Esophagus muscularis mucosa (tissue), 4 donors: ENCODE measurements around the gene NHLRC2.

Experiments used
- EP300 ChIP-seq: sonication (generic); formaldehyde crosslinking; IDR thresholded peaks from one replicate; pipeline ENCODE4 v1.6.1; 2017; ENCODE audit warnings: antibody characterized with exemption
- POLR2A ChIP-seq: fragments of 450-650 bp; IDR thresholded peaks from one replicate; pipeline ENCODE4 v1.6.1; 2017; ENCODE audit warnings: antibody characterized with exemption, moderate library complexity, mild to moderate bottlenecking, low read depth
- POLR2AphosphoS5 ChIP-seq, 2 donors: sonication (generic); formaldehyde crosslinking; IDR thresholded peaks; one replicate each; pipeline ENCODE4 v1.6.1; 2017; ENCODE audit warnings: antibody characterized with exemption in 2 of 2
- TF ChIP-seq, protein P1 (sequence below), 3 experiments: fragments of 200-600 bp in 2 of 3; fragments of 450-650 bp in 1 of 3; sonication (generic) in 2 of 3; IDR thresholded peaks; one replicate each; pipeline ENCODE4 v1.5.1; 2017 to 2019; ENCODE audit warnings: antibody characterized with exemption in 3 of 3, mild to moderate bottlenecking in 2 of 3, moderate library complexity in 1 of 3

DNA sequence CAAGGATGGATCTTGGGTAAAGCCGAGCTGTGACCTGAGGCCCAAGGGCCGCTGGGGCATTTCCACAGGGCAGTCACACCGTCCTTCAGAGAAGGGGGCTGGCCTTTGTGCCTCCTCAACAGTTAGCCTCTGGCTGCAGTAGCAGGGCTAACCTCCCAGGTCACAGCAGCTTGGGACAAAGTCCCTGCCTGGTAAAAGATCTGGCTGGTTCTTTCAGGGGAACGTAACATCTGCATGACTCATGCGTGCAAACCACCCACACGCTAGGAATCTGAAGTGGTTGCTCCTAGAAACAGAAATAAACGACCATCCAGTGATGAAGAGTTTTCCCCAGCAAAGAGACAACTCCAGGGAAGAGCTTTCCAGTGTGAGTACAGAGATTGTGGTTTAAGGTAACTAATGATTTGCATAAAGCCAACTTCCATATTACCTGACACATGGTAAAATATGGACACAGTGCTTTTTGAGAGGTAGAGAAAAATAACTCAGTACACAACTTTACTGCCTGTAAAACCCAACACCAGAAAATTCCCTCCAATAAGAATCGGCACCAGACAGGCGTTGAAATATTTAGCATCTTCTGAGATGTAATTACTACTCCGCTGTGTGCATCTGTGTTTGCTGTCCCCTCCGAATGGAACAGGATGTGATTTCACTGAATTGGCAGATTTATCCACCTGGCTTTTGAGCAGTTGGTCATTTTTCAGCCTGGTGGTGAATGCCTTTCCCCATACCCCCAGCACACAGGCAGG, 104.3 kb downstream of the NHLRC2 start:
- TF ChIP-seq, protein P1, sequence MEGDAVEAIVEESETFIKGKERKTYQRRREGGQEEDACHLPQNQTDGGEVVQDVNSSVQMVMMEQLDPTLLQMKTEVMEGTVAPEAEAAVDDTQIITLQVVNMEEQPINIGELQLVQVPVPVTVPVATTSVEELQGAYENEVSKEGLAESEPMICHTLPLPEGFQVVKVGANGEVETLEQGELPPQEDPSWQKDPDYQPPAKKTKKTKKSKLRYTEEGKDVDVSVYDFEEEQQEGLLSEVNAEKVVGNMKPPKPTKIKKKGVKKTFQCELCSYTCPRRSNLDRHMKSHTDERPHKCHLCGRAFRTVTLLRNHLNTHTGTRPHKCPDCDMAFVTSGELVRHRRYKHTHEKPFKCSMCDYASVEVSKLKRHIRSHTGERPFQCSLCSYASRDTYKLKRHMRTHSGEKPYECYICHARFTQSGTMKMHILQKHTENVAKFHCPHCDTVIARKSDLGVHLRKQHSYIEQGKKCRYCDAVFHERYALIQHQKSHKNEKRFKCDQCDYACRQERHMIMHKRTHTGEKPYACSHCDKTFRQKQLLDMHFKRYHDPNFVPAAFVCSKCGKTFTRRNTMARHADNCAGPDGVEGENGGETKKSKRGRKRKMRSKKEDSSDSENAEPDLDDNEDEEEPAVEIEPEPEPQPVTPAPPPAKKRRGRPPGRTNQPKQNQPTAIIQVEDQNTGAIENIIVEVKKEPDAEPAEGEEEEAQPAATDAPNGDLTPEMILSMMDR (IDR thresholded peaks at IDR 0.05), result no peak
- no peak for TF ChIP-seq POLR2A
- peak; percentile 21 to 52 for TF ChIP-seq POLR2AphosphoS5 (IDR thresholded peaks at IDR 0.05)
- TF ChIP-seq EP300, result no peak
